ENCODE data around the gene ZSCAN2.
"Not testable (repeated sequence)": the region's sequence is repeated elsewhere in the genome, so short reads cannot be mapped to it uniquely, and the experiment has no call there.

- TF ChIP-seq BRCA1 (IDR thresholded peaks at IDR 0.05; ENCODE audit: low read depth, low read length); POLR2AphosphoS5 (IDR thresholded peaks at IDR 0.05; ENCODE audit: low read length); CTCF (IDR thresholded peaks at IDR 0.05 in 2 of 3, conservative IDR thresholded peaks at IDR 0.05 in 1 of 3; ENCODE audit: control insufficient read depth in 2 of 3, extremely low read depth in 1 of 3, insufficient read depth in 1 of 3, low read depth in 3 of 3, low read length in 3 of 3): not testable (repeated sequence)
Measured at GRCh38 chr15:84583921-84584320, 16.9 kb upstream of the ZSCAN2 start.

Data from GM12878 (cell line).